Heart left ventricle (tissue), 16 donors: Measurements from ENCODE around the gene OLA1. TPM values are rescaled to one million over a fixed set of nuclear protein-coding genes. Genes with fewer than 3 reads are reported as not detected.

ENCODE experiments used
- ATAC-seq, 4 donors: fragments of 200-7000 bp; cut with Tn5 transposase; one replicate each; pipeline ENCODE4 v1.9.1; 2020 to 2022; ENCODE audit warnings: moderate library complexity in 4 of 4, mild to moderate bottlenecking in 3 of 4, moderate number of reproducible peaks in 1 of 4
- DNase-seq, 5 donors: peaks; one replicate each; pipeline ENCODE4 v3.0.0-alpha.2; 2020
- H3K27ac ChIP-seq, 12 donors: fragments of 200-600 bp; sonication (generic) in 4 of 12; one replicate each; pipeline versions ENCODE4 v1.5.0 to v1.8.0; 2016 to 2022; ENCODE audit warnings: mild to moderate bottlenecking in 2 of 12
- H3K27me3 ChIP-seq, 9 donors: fragments of 200-600 bp; sonication (generic) in 2 of 9; one replicate each; pipeline versions ENCODE4 v1.5.1 to v1.8.0; 2016 to 2022; ENCODE audit warnings: mild to moderate bottlenecking in 3 of 9
- H3K36me3 ChIP-seq, 9 donors: fragments of 200-600 bp; sonication (generic) in 2 of 9; one replicate each; pipeline versions ENCODE4 v1.5.0 to v1.8.0; 2018 to 2022; ENCODE audit warnings: mild to moderate bottlenecking in 2 of 9
- H3K4me1 ChIP-seq, 12 donors: fragments of 200-600 bp; sonication (generic) in 4 of 12; one replicate each; pipeline versions ENCODE4 v1.5.0 to v1.8.0; 2016 to 2022; ENCODE audit warnings: mild to moderate bottlenecking in 3 of 12
- H3K4me3 ChIP-seq, 12 donors: fragments of 200-600 bp; sonication (generic) in 4 of 12; one replicate each; pipeline versions ENCODE4 v1.5.0 to v1.8.0; 2017 to 2022; ENCODE audit warnings: mild to moderate bottlenecking in 9 of 12, moderate library complexity in 4 of 12
- H3K9me3 ChIP-seq, 12 donors: fragments of 200-600 bp; sonication (generic) in 4 of 12; one replicate each; pipeline versions ENCODE4 v1.5.0 to v1.8.0; 2016 to 2022; ENCODE audit warnings: mild to moderate bottlenecking in 1 of 12
- POLR2A ChIP-seq, 2 donors: fragments of 450-650 bp; IDR thresholded peaks; one replicate each; pipeline ENCODE4 v1.6.1; 2017; ENCODE audit warnings: antibody characterized with exemption in 2 of 2, mild to moderate bottlenecking in 2 of 2, moderate library complexity in 2 of 2
- WGBS, 4 donors: extraction: QIAGEN DNeasy Blood & Tissue Kit in 2 of 4; methylation state at CpG; one replicate each; pipeline versions ENCODE4 v1.1.5 to v1.1.7; 2013 to 2018; 5-methylcytosine and 5-hydroxymethylcytosine counted together
- intact Hi-C, 10 donors: fragments of 100-400 bp; cut with DNase I; formaldehyde crosslinking; loops; one replicate each; pipeline versions ENCODE4 v1.11.1 to v1.14.2; 2022
- polyA plus RNA-seq, 2 donors: library from polyadenylated mRNA; stranded (reverse); fragments of 200-250 nt; gene quantifications; one replicate each; pipeline ENCODE4 v1.2.3, GENCODE V29; 2013
- total RNA-seq, 9 donors: library from RNA; depleted of rRNA in 2 of 9; stranded (reverse); fragments of >200 nt in 2 of 9; fragmentation: NEBNext Ultra II Directional in 3 of 9; extraction: Animal tissue kit (Norgen Biotek cat#: 25700) in 3 of 9; gene quantifications; one replicate each; pipeline versions ENCODE4 v1.1.0 to v1.2.4, GENCODE V29; 2016 to 2023
- TF ChIP-seq, protein P1 (sequence below), 12 donors: fragments of 200-600 bp; sonication (generic) in 4 of 12; IDR thresholded peaks; one replicate each; pipeline versions ENCODE4 v1.5.0 to v1.8.0; 2018 to 2022; ENCODE audit warnings: antibody characterized with exemption in 12 of 12, mild to moderate bottlenecking in 5 of 12
- donor health status: ischemic (EF 13 %, LVEDD 7.1; RV severe dilation, severe dysfunction).
- donor health status: healthy with polysubstance abuse.
- donor health status: DM: no; HTN: yes; CAD: no.
- donor health status: DM: no; HTN: no; CAD: no.
- donor health status: ischemic (EF 25% LVEDD 6.9; RV normal size, moderate dysfunction).
- donor health status: ischemic (EF 25% LVEDD 5.7; RV mildly dilated, moderate dysfunction).
- donor health status: healthy.
- donor health status: DM: yes; HTN: yes; CAD: no.
- donor health status: ischemic (EF 35%, LVEDD 5.7; RV mildly dilated, moderate dysfunction).
- donor health status: nonischemic (EF 11% LVEDD 7.7; RV severe dilation, severe dysfunction).
- donor health status: DM: yes; HTN: yes; CAD: no.
- donor health status: PGD.
- donor health status: ischemic (EF 29% LVEDD 5.4; RV normal size, mild dysfunction).
- donor health status: nonischemic (EF 23%, LVEDD 6.1; RV moderate dilation, normal function).

OLA1 gene
- total and polyA plus RNA-seq, 11 donors: 41.5 to 91.7 (median 72.5) TPM

DNA sequence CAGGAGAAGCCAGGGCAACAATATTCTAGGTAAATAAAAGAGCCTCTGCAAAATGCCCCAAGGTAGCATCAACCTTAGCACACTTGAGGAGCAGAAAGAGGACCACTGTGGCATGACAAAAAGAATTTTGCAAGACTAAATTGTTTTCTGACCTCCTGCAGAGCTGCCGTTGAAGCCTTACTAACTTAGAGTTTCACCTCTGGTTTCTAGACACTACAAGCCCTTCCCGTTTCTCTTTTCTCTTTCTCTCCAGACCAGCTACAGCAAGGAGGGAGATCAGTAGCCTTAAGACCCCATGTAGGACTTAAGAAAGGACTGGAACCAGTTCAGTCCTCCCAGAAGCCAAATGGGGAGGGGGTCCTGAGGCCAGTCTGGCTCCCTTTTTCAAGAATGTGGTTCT, 209.9 kb downstream of the OLA1 start:
- WGBS, 4 donors: 81 to 86% (median 83%) methylated on average over 2 of the region's 2 CpGs
- intact Hi-C loops: loop anchor here in 6 of 10 donors (2.0 to 5.0 kb wide), 8 partner anchors 41 to 151 kb away; partner anchors contain the start of gene SP3 (in 2 of the 6)
- no peaks in the 10 kb centered on the region for H3K36me3 ChIP-seq
- H3K9me3 ChIP-seq: no peaks in the 10 kb centered on the region
- ATAC-seq (no peak), DNase-seq (no peak)
- no peak overlapping the region for H3K4me3 ChIP-seq
- peak overlapping the region in 4 of 12 donors; percentile 32 to 97 (median 82) for H3K27ac ChIP-seq
- TF ChIP-seq, protein P1, sequence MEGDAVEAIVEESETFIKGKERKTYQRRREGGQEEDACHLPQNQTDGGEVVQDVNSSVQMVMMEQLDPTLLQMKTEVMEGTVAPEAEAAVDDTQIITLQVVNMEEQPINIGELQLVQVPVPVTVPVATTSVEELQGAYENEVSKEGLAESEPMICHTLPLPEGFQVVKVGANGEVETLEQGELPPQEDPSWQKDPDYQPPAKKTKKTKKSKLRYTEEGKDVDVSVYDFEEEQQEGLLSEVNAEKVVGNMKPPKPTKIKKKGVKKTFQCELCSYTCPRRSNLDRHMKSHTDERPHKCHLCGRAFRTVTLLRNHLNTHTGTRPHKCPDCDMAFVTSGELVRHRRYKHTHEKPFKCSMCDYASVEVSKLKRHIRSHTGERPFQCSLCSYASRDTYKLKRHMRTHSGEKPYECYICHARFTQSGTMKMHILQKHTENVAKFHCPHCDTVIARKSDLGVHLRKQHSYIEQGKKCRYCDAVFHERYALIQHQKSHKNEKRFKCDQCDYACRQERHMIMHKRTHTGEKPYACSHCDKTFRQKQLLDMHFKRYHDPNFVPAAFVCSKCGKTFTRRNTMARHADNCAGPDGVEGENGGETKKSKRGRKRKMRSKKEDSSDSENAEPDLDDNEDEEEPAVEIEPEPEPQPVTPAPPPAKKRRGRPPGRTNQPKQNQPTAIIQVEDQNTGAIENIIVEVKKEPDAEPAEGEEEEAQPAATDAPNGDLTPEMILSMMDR (IDR thresholded peaks at IDR 0.05): no peak
- TF ChIP-seq POLR2A (IDR thresholded peaks at IDR 0.05): no peak
- H3K4me1 ChIP-seq: peaks cover 0 to 48% (median 23%) of the 10 kb centered on the region in 12 donors
- no peaks in the 10 kb centered on the region for H3K27me3 ChIP-seq

DNA sequence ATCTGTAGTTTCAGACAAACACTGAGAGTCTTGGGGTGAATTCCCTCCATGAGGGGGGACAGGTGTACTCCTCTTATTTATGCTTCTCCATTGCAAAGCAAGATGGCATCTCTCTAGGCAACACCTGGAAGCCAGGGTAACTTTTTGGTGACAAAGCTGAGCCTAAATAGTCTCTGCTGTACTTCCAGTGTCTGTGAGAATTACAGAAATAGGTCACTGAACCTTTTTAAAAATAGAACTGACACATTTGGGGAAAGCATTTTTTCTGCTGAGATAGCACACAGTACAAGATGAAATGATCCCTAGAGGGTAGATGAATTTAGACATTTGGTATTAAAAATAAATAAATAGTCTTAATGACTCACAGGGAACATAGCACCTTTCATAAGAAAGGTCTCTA, 211.5 kb downstream of the OLA1 start:
- intact Hi-C loops: loop anchor here in 4 of 10 donors (2.0 to 5.0 kb wide), 6 partner anchors 40 to 150 kb away; partner anchors contain the start of gene SP3 (in 2 of the 4)

DNA sequence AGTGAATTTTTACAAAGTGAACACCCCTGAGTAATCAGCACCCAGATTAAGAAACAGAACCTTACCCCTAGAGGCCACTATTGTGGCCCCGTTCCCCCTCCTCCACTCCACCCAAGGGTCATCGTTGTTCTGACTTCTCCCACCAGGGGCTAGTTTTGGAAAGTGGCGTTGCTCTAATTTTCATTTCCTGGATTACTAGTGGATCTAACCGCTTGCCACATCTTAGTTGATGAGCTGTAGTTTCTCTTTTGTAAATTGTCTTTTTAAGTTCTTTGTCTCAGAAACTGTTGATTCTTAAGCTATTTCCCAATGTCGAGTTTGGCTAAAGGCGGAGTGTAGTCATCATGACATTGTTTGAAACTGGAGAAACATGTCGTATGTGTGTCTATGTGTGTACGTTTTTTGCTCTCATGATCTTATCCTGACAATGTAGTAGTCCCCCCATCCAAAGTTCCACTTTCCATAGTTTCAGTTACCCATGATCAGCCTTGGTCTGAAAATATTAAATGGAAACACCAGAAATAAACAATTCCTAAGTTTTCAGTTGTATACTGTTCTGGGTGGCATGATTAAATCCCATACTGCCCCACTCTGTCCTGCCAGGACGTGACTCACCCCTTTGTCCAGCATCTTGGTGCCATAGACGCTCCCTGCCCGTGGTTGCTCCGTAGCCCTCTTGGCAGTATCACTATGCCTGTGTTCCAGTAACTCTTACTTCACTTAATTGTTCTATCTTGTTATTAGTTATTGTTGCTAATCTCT, 212.2 kb downstream of the OLA1 start:
- Histone ChIP-seq H3K27me3 (no peaks in the 10 kb centered on the region), H3K9me3 (no peaks in the 10 kb centered on the region), H3K36me3 (no peaks in the 10 kb centered on the region), H3K4me3 (peak overlapping the region in 7 of 12 donors; percentile 9 to 38 (median 20)), H3K4me1 (peaks cover 0 to 54% (median 23%) of the 10 kb centered on the region in 12 donors), H3K27ac (peak overlapping the region in 9 of 12 donors; percentile 0 to 83 (median 19))
- ATAC-seq: peak; percentile 38 to 75 (median 56)
- peak in 1 of 5 donors; percentile 77 for DNase-seq
- intact Hi-C loops: loop anchor here in 4 of 10 donors (2.0 to 5.0 kb wide), 6 partner anchors 39 to 149 kb away; partner anchors contain the start of gene SP3 (in 2 of the 4)
- WGBS, 4 donors: 55 to 68% (median 58%) methylated on average over 12 of the region's 12 CpGs
- no peak for TF ChIP-seq POLR2A (IDR thresholded peaks at IDR 0.05)
- TF ChIP-seq, protein P1 (IDR thresholded peaks at IDR 0.05): peak in 5 of 12 donors; percentile 23 to 40 (median 27)

More for the DNA sequence above, 211.5 kb downstream of the OLA1 start:
- TF ChIP-seq, protein P1 (IDR thresholded peaks at IDR 0.05): no peak
- no peak for TF ChIP-seq POLR2A (IDR thresholded peaks at IDR 0.05)
- no peaks in the 10 kb centered on the region for H3K27me3 ChIP-seq
- H3K4me3 ChIP-seq: no peak overlapping the region
- peak in 1 of 4 donors; percentile 61 for ATAC-seq
- no peaks in the 10 kb centered on the region for H3K9me3 ChIP-seq
- H3K27ac ChIP-seq: peak overlapping the region in 7 of 12 donors; percentile 0 to 83 (median 29)
- no peak for DNase-seq
- peaks cover 0 to 48% (median 23%) of the 10 kb centered on the region in 12 donors for H3K4me1 ChIP-seq
- no peaks in the 10 kb centered on the region for H3K36me3 ChIP-seq

DNA sequence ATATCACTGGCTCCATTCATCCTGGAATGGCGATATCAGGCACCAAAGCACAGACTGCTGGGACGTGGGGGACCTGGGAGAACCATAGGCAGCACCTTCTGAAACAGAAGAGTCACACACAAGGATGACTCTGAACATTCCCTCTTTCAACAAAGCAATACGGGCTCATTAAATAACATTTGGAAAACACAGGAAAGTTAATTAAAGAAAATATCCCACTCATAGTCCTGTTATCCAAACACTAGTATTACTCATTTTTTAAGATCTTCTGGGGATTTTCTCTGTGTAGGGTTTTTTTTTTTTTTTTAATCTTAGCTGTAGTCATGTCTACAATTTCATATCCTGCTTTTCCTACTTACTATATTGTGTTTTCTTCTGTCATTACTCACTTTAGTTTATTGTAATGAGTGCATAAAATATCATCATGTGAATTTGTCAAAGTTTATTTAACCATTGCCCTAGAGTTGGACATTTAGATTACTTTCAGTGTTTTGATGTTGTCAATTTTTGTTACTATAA, 213.2 kb downstream of the OLA1 start:
- Histone ChIP-seq H3K27ac (peak overlapping the region in 1 of 12 donors; percentile 83), H3K4me3 (no peak overlapping the region), H3K9me3 (no peaks in the 10 kb centered on the region), H3K36me3 (no peaks in the 10 kb centered on the region), H3K4me1 (peaks cover 0 to 60% (median 23%) of the 10 kb centered on the region in 12 donors), H3K27me3 (no peaks in the 10 kb centered on the region)
- intact Hi-C loops: loop anchor here in 4 of 10 donors (5.0 kb wide), 5 partner anchors 38 to 148 kb away; partner anchors contain the start of gene SP3 (in 1 of the 4)
- ATAC-seq: no peak
- DNase-seq: no peak
- no peak for TF ChIP-seq POLR2A (IDR thresholded peaks at IDR 0.05)
- TF ChIP-seq, protein P1 (IDR thresholded peaks at IDR 0.05): no peak
- 76 to 87% (median 82%) methylated on average over 3 of the region's 3 CpGs for WGBS, 4 donors
